ENCODE data around the gene MAFB. TPM values are rescaled to one million over a fixed set of nuclear protein-coding genes. Genes with fewer than 3 reads are reported as not detected.
A peak's percentile ranks its signal among the peaks of the same experiment; 100 is the strongest.

Gene MAFB
- total RNA-seq, 1 experiment from 2014 or later, result 7.4 TPM

DNA sequence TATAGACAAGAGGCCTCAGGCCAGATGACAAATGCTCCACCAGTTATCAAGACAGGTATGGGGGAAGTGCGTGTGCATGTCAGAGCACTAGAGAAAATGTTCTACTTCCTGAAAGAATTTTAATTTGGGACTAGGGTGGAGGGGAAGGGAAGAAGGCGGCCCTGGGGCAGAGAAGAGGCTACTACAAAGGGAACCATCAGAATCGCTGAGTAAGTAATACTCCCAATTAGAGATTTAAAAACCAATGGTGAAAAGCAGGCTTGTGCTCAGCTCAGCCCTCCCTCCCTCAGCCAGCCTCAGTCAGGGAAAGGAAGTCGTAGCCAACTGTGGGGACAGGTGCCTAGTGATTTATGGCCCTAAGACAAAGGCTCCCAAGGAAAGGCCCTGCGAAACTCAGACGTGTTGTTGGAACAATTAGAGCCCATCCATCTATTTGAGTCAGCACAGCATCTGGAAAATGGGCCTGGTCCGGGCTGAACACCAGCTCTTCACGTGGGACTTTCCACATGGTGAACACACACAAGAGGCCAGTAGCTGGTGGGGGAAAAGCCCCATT is 15.0 kb upstream of the MAFB start:
- DNase-seq (ENCODE audit: low read depth), result no peak

DNA sequence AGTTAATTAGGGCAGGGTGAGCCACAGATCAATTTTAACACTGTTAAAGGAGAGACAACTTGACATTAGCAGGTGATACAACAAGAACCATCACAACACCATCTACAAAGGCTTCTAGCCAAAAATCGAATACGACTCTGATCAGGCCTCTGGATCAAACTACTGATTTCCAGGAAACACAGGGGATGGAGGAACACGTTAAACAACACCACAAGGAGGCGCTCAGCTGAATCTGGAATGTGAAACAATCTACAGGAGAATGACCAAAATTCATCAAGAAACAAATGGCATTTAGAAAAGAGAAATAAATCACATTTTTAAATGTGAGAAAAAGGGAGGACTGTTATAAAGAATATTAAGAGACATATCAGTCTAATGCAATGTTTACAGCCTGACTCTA is 13.5 kb upstream of the MAFB start:
- no peak for DNase-seq (ENCODE audit: low read depth)

DNA sequence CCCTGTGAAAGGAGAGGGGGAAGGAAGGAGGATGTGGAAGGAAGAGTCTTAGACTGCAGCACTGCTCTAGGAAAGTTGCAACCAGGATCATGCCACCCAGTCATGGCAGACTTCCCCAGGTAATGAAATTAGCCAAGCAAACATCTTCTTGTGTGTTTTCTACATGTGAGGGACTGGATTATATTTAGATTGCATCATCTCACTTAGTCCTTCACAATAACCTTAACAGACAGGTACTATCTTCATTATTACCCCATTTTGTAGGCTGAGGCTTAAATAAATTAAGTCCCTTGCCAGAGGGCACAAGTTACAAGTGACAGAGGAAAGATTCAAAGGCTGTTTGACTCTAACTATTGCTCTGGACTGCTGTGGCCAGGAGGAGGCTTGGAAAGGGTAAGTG is 9.7 kb upstream of the MAFB start:
- DNase-seq (ENCODE audit: low read depth), result no peak

DNA sequence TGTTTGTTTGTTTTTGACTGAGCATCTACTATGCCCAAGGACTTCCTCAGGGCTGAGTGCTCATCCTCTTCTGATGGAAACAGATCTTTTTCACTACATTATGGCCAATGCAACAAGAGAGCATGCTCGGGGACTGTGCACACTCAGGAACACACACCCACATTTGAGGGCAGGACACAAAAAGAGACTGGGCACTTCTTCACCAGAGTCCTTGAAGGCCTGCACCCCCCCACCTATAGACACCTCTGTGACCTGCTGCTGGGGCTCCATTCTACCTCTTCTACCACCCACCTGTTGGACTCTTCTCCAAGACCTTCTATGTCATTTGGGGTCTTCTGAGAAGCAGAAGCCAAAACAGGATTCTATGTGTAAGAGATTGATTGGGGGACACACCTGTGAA is 9.2 kb upstream of the MAFB start:
- DNase-seq (ENCODE audit: low read depth), result no peak

DNA sequence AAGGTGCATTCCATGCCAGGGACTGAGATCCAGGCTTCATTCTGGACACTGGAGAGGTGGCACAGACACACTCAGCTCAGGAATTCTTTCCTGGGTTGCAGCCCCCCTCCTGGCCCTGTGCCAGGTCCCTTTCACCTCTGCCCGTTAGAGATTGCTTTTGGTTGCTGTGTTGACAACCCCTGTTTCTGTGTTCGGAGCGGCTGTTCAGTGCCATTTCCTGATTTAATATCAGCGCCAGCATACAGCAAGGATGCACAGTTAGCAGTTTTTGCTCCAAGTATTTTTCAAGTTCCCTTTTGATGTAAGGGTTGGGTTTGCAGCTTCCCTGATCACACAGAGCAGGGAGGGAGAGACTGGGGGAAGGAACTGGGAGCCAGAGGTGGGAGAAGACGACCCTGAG is 8.5 kb upstream of the MAFB start:
- no peak for DNase-seq (ENCODE audit: low read depth)

GRCh38 chr20:40695214-40695613 is 6.2 kb upstream of the MAFB start:
- no peak for DNase-seq (ENCODE audit: low read depth)

GRCh38 chr20:40694246-40694645 is 5.2 kb upstream of the MAFB start:
- DNase-seq (ENCODE audit: low read depth), result no peak

DNA sequence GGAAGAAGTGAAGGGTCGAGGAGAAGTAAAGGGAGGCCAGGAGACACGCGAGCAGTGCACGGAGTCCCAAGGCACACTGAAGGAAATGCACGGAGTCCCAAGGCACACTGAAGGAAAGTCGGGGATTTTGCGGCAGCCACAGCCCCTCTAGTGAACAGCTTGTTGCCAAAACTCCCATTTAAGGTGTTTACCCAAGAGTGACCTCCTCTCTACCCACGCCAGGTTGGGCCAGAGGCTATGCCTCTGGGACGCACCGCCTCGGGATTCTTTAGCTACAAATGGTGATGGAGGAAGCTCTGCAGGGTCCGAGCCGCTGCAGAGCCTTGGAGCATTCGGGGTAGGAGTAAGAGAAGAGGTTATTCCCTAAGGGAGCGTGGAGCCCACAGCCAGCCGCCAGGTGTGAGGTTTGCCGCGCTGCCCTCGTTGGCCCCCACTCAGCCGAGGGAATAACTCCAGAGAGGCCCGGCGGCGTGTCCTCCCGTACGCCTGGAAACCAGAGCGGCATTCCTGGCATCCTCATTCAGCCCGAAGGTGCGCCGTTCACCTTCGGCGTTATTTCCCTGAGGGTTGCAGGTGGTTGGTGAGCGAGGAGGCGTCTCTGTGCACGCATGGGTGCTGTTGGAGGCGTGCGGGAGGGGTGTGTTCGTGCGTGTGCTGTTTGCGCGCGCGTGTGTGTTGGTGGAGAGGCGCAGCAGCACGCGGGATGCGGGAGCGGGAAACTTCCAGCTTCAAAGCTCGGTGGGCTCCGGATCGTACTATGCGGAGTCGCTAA is 3.4 kb upstream of the MAFB start:
- DNase-seq (ENCODE audit: low read depth), result no peak

GRCh38 chr20:40691566-40692239 is 2.7 kb upstream of the MAFB start:
- DNase-seq (ENCODE audit: low read depth), result no peak

DNA sequence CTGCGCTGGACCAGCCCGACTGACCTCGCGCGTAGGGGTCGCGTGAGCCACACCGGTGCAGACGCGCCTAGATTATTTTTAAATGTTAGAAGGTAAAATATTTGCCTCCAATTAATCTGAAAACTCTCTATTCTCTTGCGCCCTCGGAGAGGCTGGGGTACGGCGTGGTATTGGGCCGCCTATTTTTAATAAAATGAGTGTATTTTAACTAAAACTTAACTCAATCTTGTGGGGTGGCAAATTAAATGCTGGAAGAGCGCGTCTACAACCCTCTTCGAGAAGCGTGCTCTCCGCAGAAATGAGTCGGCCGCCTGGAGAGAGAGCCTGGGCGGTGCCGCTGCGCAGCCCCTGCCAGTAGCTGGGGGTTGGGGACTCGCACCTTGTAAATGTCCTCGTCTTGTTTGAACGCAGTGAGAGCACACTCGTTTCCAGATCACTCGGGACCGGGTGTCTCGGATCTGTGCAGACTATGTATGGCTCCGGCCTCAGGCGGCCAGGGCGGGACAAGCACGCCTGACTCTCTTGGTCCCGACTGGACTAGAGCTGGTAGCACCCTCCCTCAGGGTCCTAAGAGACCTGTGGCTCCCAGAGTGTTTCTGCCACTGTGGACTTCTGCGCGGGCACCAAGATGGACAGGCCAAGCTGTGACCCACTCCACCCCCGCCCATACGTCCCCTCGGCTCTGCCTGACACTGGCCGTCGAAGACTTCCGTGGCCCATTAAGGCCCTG is 2.0 kb upstream of the MAFB start:
- no peak for DNase-seq (ENCODE audit: low read depth)

GRCh38 chr20:40689943-40690835 is 1.2 kb upstream of the MAFB start:
- DNase-seq (ENCODE audit: low read depth), result peak; percentile 91

- DNase-seq (ENCODE audit: low read depth), result no peak
Observed at GRCh38 chr20:40688129-40689099, 622 bp downstream of the MAFB start.

- peak; percentile 55 for DNase-seq (ENCODE audit: low read depth)
Observed at GRCh38 chr20:40687384-40688128, 1.5 kb downstream of the MAFB start.

- DNase-seq (ENCODE audit: low read depth), result no peak
Observed at GRCh38 chr20:40686893-40687292, 2.1 kb downstream of the MAFB start.

- DNase-seq (ENCODE audit: low read depth), result no peak
Observed at GRCh38 chr20:40686434-40686882, 2.6 kb downstream of the MAFB start.

GRCh38 chr20:40685349-40685748 is 3.7 kb downstream of the MAFB start:
- no peak for DNase-seq (ENCODE audit: low read depth)

DNA sequence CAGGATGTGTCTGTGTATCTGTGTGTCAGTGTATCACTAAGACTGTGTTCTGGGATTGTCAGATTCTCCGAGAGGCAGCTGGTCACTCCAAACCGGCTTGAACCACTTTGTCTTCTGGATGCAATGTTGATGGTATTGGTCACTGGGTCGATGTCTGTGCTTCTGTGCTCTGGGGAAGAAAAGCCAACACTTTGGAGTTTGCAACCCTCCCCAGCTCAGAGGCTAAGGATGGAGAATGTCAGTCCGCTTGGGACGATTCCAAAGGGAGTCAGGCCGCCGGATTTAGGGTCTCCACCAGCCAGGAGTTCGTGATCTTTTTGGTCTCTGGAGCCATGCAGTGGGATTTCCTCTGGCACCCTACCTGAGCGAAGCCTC is 5.2 kb downstream of the MAFB start:
- DNase-seq (ENCODE audit: low read depth), result peak; percentile 40

DNA sequence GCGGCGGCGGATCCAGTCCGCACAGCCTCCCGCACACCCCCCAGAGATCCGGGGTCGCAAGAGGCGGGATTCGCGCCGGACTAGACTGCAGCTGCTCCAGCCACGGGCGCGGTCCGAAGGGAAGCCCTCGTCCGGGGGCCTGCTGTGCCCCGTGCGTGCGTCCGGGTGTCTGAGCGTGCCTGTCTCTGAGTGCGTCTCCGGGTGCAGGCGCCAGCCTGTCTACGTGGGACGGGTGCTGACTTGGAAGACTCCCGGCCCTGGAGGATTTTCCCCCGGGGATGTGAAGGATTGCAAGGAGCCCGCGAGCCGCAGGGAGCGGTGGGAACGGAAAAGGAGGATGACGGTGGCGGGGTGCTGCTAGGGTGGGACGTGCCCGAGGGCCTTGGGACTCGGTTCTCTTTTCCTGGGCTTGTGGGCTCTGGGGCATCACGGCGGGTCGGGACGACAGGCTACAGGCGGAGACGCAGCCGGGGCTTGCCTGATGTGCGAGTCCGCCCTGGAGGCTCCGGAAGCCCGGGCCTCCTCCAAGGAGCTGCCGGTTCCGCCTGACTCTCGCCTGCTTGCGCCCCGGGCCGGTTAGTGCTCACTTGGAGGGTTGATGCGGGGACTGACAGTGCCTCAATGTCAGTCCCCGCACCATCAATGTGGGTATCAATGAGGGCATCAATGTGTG is 5.7 kb downstream of the MAFB start:
- DNase-seq (ENCODE audit: low read depth), result peak; percentile 75

All from M059J (cell line).